ENCODE results near the gene SEZ6L.

GRCh38 chr22:26287382-26288225, 118.3 kb downstream of the SEZ6L start:
- no peak for TF ChIP-seq CTCF (conservative IDR thresholded peaks at IDR 0.05; ENCODE audit: low read length)
- TF ChIP-seq EZH2phosphoT487 (IDR thresholded peaks at IDR 0.05; ENCODE audit: borderline replicate concordance), result no peak

All from Loucy (cell line).